Neural cell (in vitro differentiated cells): ENCODE data around the gene FAM53B.

Experiments
- CTCF ChIP-seq: fragments of 450-650 bp; IDR thresholded peaks from 2 replicates; pipeline ENCODE4 v1.5.1; 2014; ENCODE audit warnings: antibody characterized with exemption, mild to moderate bottlenecking, moderate library complexity; ENCODE audit not compliant: poor library complexity, severe bottlenecking
- POLR2AphosphoS5 ChIP-seq: IDR thresholded peaks from 2 replicates; pipeline ENCODE4 v1.6.1; 2012

- TF ChIP-seq POLR2AphosphoS5 = no peak
- TF ChIP-seq CTCF = no peak
Observed at GRCh38 chr10:124619802-124620490, 124.2 kb downstream of the FAM53B start.
